HEK293 (cell line): ENCODE results near the gene CYB5R2.
A peak's percentile ranks its signal among the peaks of the same experiment; 100 is the strongest.

Experiments
- ATF2 ChIP-seq: fragments of 450-650 bp; formaldehyde crosslinking; IDR thresholded peaks from 2 replicates; pipeline ENCODE4 v1.5.1; 2016; ENCODE audit warnings: missing biosample characterization, missing genetic modification characterization, low read depth
- BCL6B ChIP-seq: fragments of 450-650 bp; formaldehyde crosslinking; IDR thresholded peaks from 2 replicates; pipeline ENCODE4 v1.5.1; 2017; ENCODE audit warnings: missing biosample characterization, missing genetic modification characterization
- INSM2 ChIP-seq: fragments of 450-650 bp; formaldehyde crosslinking; IDR thresholded peaks from 2 replicates; pipeline ENCODE4 v1.5.1; 2016; ENCODE audit warnings: missing biosample characterization, missing genetic modification characterization
- KLF10 ChIP-seq: fragments of 450-650 bp; IDR thresholded peaks from 2 replicates; pipeline ENCODE4 v1.5.1; 2018; ENCODE audit warnings: missing biosample characterization, mild to moderate bottlenecking, missing genetic modification characterization
- KLF8 ChIP-seq: fragments of 450-650 bp; formaldehyde crosslinking; IDR thresholded peaks from 2 replicates; pipeline ENCODE4 v1.5.1; 2016; ENCODE audit warnings: missing biosample characterization, missing genetic modification characterization
- OSR2 ChIP-seq: fragments of 450-650 bp; formaldehyde crosslinking; IDR thresholded peaks from 2 replicates; pipeline ENCODE4 v1.5.1; 2016; ENCODE audit warnings: missing biosample characterization, missing genetic modification characterization
- PRDM6 ChIP-seq: fragments of 450-650 bp; formaldehyde crosslinking; IDR thresholded peaks from 2 replicates; pipeline ENCODE4 v1.5.1; 2017; ENCODE audit warnings: missing biosample characterization, missing genetic modification characterization
- SP7 ChIP-seq: fragments of 450-650 bp; formaldehyde crosslinking; IDR thresholded peaks from 2 replicates; pipeline ENCODE4 v1.5.1; 2016; ENCODE audit warnings: missing biosample characterization, missing genetic modification characterization
- ZBTB11 ChIP-seq: fragments of 450-650 bp; formaldehyde crosslinking; conservative IDR thresholded peaks from 2 replicates; pipeline ENCODE4 v1.5.1; 2016; ENCODE audit warnings: low read depth, missing biosample characterization, missing genetic modification characterization
- ZBTB8A ChIP-seq: fragments of 450-650 bp; formaldehyde crosslinking; IDR thresholded peaks from 2 replicates; pipeline ENCODE4 v1.5.1; 2016; ENCODE audit warnings: missing biosample characterization, missing genetic modification characterization
- ZIC2 ChIP-seq: fragments of 450-650 bp; formaldehyde crosslinking; IDR thresholded peaks from 2 replicates; pipeline ENCODE4 v1.5.1; 2016; ENCODE audit warnings: missing biosample characterization, missing genetic modification characterization
- ZNF169 ChIP-seq: fragments of 450-650 bp; formaldehyde crosslinking; IDR thresholded peaks from 2 replicates; pipeline ENCODE4 v1.5.1; 2016; ENCODE audit warnings: missing biosample characterization, missing genetic modification characterization
- ZNF266 ChIP-seq: fragments of 450-650 bp; formaldehyde crosslinking; IDR thresholded peaks from 2 replicates; pipeline ENCODE4 v1.5.1; 2016; ENCODE audit warnings: missing biosample characterization, missing genetic modification characterization, low read depth
- ZNF280D ChIP-seq: fragments of 450-650 bp; formaldehyde crosslinking; IDR thresholded peaks from 2 replicates; pipeline ENCODE4 v1.5.1; 2016; ENCODE audit warnings: missing biosample characterization, missing genetic modification characterization
- ZNF366 ChIP-seq: fragments of 450-650 bp; formaldehyde crosslinking; conservative IDR thresholded peaks from 2 replicates; pipeline ENCODE4 v1.5.1; 2016; ENCODE audit warnings: missing biosample characterization, missing genetic modification characterization
- ZNF398 ChIP-seq: fragments of 450-650 bp; formaldehyde crosslinking; IDR thresholded peaks from 2 replicates; pipeline ENCODE4 v1.5.1; 2017; ENCODE audit warnings: missing biosample characterization, missing genetic modification characterization
- ZNF544 ChIP-seq: fragments of 450-650 bp; formaldehyde crosslinking; IDR thresholded peaks from 2 replicates; pipeline ENCODE4 v1.5.0; 2017; ENCODE audit warnings: missing biosample characterization, missing genetic modification characterization
- ZNF558 ChIP-seq: fragments of 450-650 bp; formaldehyde crosslinking; IDR thresholded peaks from 2 replicates; pipeline ENCODE4 v1.5.1; 2016; ENCODE audit warnings: missing biosample characterization, missing genetic modification characterization
- ZNF76 ChIP-seq: fragments of 450-650 bp; formaldehyde crosslinking; IDR thresholded peaks from 2 replicates; pipeline ENCODE4; 2016; ENCODE audit warnings: low read depth, missing biosample characterization, missing genetic modification characterization, borderline replicate concordance
- TF ChIP-seq, protein P1 (sequence below): fragments of 450-650 bp; formaldehyde crosslinking; IDR thresholded peaks from 2 replicates; pipeline ENCODE4 v1.5.1; 2016; ENCODE audit warnings: missing biosample characterization, missing genetic modification characterization
- TF ChIP-seq, protein P2 (sequence below): fragments of 450-650 bp; formaldehyde crosslinking; IDR thresholded peaks from 2 replicates; pipeline ENCODE4 v1.5.1; 2017; ENCODE audit warnings: missing biosample characterization, mild to moderate bottlenecking, missing genetic modification characterization, moderate library complexity

Gene CYB5R2

DNA sequence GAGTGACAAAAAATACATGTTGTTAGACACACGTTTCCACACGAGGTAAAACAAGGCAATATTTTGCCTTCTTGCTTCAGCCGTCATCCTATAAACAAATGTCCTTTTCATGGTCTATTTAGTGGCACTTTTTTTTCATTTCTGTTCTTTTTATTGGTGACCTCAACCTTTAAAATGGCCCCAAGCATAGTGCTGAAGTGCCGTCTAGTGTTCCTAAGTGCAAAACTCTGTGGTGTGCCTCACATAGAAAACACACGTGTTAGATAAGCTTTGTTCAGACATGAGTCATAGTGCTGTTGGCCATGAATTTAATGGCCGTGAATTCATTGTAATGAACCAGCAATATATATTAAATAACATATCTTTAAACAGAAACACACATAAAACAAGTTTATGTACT, 17.3 kb upstream of the CYB5R2 start (continued):
- TF ChIP-seq ZBTB8A (tag by site-specific recombination) (peak; percentile 26; the same call in 1 of the 2 replicates), ZNF280D (tag by site-specific recombination) (no peak), BCL6B (tag by site-specific recombination) (no peak), ZNF76 (tag by site-specific recombination) (no peak), ZIC2 (tag by site-specific recombination) (peak; percentile 45), ZBTB11 (no peak), ZNF558 (tag by site-specific recombination) (0 out of 2 replicates have a peak, but pooled peaks have one; percentile 30), KLF10 (tag by site-specific recombination) (peak; percentile 45; the same call in 1 of the 2 replicates), ATF2 (tag by site-specific recombination) (0 out of 2 replicates have a peak, but pooled peaks have one; percentile 29), INSM2 (tag by site-specific recombination) (peak; percentile 55; the same call in 1 of the 2 replicates), KLF8 (tag by site-specific recombination) (peak; percentile 61; the same call in 1 of the 2 replicates), ZNF544 (no peak), ZNF266 (tag by site-specific recombination) (no peak), OSR2 (tag by site-specific recombination) (peak; percentile 46; the same call in 1 of the 2 replicates), PRDM6 (tag by site-specific recombination) (peak; percentile 92), ZNF366 (0 out of 2 replicates have a peak, but pooled peaks have one; percentile 20), SP7 (tag by site-specific recombination) (peak; percentile 67), ZNF169 (no peak), ZNF398 (tag by site-specific recombination) (peak; percentile 42; the same call in 1 of the 2 replicates)
- TF ChIP-seq, protein P1, sequence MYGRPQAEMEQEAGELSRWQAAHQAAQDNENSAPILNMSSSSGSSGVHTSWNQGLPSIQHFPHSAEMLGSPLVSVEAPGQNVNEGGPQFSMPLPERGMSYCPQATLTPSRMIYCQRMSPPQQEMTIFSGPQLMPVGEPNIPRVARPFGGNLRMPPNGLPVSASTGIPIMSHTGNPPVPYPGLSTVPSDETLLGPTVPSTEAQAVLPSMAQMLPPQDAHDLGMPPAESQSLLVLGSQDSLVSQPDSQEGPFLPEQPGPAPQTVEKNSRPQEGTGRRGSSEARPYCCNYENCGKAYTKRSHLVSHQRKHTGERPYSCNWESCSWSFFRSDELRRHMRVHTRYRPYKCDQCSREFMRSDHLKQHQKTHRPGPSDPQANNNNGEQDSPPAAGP, result no peak
- TF ChIP-seq, protein P2, sequence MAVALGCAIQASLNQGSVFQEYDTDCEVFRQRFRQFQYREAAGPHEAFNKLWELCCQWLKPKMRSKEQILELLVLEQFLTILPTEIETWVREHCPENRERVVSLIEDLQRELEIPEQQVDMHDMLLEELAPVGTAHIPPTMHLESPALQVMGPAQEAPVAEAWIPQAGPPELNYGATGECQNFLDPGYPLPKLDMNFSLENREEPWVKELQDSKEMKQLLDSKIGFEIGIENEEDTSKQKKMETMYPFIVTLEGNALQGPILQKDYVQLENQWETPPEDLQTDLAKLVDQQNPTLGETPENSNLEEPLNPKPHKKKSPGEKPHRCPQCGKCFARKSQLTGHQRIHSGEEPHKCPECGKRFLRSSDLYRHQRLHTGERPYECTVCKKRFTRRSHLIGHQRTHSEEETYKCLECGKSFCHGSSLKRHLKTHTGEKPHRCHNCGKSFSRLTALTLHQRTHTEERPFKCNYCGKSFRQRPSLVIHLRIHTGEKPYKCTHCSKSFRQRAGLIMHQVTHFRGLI (tag by site-specific recombination), result peak; percentile 89; the same call in 1 of the 2 replicates
